Bronchial epithelial cell (primary cell): ENCODE measurements around the gene TBL1X. TPM values are rescaled to one million over a fixed set of nuclear protein-coding genes. Genes with fewer than 3 reads are reported as not detected.
A peak's percentile ranks its signal among the peaks of the same experiment; 100 is the strongest.

ENCODE experiments used
- DNase-seq: peaks from one replicate; pipeline ENCODE4 v3.0.0-alpha.2; 2010; ENCODE audit warnings: low read depth
- FAIRE-seq: peaks from 2 replicates; lab custom pipeline; 2011; peaks lifted over from hg19 to GRCh38; lab: Jason Lieb, UNC
- H3K27me3 ChIP-seq: 2 replicates; pipeline ENCODE4 v1.5.1; 2011; ENCODE audit warnings: low read length; ENCODE audit not compliant: control insufficient read depth, insufficient read depth
- H3K36me3 ChIP-seq: 2 replicates; pipeline ENCODE4 v1.5.1; 2011; ENCODE audit warnings: low read length; ENCODE audit not compliant: control insufficient read depth, insufficient read depth
- H3K4me3 ChIP-seq: 2 replicates; pipeline ENCODE4 v1.5.1; 2011; ENCODE audit warnings: mild to moderate bottlenecking, low read depth, low read length, control low read depth
- CTCF ChIP-seq: IDR thresholded peaks from 2 replicates; pipeline ENCODE4 v1.5.1; 2011; ENCODE audit warnings: mild to moderate bottlenecking, moderate library complexity, low read length, control low read depth, inconsistent platforms; ENCODE audit not compliant: insufficient read depth, severe bottlenecking
- total RNA-seq: library from RNA; depleted of rRNA; stranded (reverse); fragments of >200 nt; gene quantifications from 2 replicates; pipeline ENCODE4 v1.2.1, GENCODE V29; 2014

Gene TBL1X
- total RNA-seq, 1 donor from 2014 or later = 14.2 TPM

DNA sequence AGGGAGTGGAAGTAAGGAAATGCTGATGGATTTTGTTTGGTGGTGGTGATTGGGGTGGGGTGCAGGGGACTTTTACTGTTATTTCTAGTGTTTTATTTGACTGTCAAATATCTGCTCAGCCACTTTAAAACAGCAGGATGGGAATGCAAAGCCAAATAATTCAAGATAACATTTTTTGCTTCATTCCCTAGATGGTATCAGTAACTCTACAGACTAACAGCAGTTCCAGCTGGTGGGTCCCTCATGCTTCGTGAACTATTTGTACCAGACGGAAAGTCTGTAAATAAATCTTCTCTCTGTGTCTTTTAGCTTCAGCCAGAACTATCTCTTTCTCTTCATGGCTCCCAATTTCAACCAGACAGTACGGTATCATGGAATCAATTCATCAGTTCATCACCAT, 273.3 kb downstream of the TBL1X start:
- DNase-seq (no peak), FAIRE-seq (no peak)
- no peaks in the 10 kb centered on the region for H3K36me3 ChIP-seq
- no peak overlapping the region for H3K4me3 ChIP-seq
- TF ChIP-seq CTCF = no peak
- no peaks in the 10 kb centered on the region for H3K27me3 ChIP-seq

- no peak overlapping the region for H3K4me3 ChIP-seq
- FAIRE-seq (no peak), DNase-seq (no peak)
- no peaks in the 10 kb centered on the region for H3K27me3 ChIP-seq
- no peak for TF ChIP-seq CTCF
- no peaks in the 10 kb centered on the region for H3K36me3 ChIP-seq
Observed at GRCh38 chrX:9739130-9739529, 274.3 kb downstream of the TBL1X start.

- Histone ChIP-seq H3K4me3 (no peak overlapping the region), H3K27me3 (no peaks in the 10 kb centered on the region), H3K36me3 (no peaks in the 10 kb centered on the region)
- FAIRE-seq = no peak
- peak; percentile 48 for DNase-seq
- no peak for TF ChIP-seq CTCF
Observed at GRCh38 chrX:9745417-9746115, 280.7 kb downstream of the TBL1X start.

DNA sequence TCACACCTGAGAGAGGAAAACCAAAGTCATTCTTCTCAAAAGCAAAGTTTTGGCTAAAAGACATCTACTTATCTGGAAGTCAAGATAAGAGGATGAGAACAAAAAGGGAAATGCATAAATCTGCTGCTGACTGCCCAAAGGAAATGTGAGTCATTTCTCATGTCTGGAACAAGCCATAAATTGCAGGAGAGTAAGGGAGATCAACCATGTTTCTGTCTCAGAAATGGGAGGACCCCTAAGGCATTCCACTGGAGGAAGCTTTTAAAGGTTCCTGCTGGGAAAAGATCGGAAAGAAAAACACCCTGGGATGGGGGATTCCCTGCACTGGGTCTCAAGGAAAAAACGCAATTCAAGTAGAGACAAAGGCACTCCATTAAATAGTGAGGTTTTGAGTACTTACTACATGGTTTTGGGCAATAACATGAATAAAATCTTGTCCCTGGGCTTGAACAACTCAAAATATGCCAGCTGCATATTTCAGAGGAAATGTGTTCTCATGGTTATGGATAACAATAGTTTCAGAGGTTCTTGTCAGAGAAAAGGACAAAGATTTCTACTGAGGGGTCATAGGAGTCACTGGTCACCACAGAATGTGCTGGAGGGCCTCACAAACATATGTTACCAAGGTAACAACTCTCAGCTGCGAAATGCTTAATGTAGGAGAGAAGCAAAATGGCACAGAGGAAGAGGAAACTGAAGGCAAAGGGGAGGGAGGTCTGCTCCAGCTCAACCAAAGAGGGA, 281.5 kb downstream of the TBL1X start:
- Histone ChIP-seq H3K27me3 (no peaks in the 10 kb centered on the region), H3K36me3 (no peaks in the 10 kb centered on the region), H3K4me3 (no peak overlapping the region)
- no peak for TF ChIP-seq CTCF
- peak; percentile 55 for DNase-seq
- FAIRE-seq = no peak

- Histone ChIP-seq H3K27me3 (no peaks in the 10 kb centered on the region), H3K36me3 (no peaks in the 10 kb centered on the region), H3K4me3 (no peak overlapping the region)
- no peak for DNase-seq
- TF ChIP-seq CTCF = no peak
- FAIRE-seq = no peak
Observed at GRCh38 chrX:9747644-9748043, 282.8 kb downstream of the TBL1X start.
